Superior temporal gyrus (tissue), 1 donor: Measurements from ENCODE around the gene FAF2.
"Not testable (repeated sequence)": the region's sequence is repeated elsewhere in the genome, so short reads cannot be mapped to it uniquely, and the experiment has no call there.

Experiments used
- DNase-seq: peaks from one replicate; pipeline ENCODE4 v3.0.0-alpha.2; 2016; ENCODE audit errors: extremely low spot score

FAF2 gene

DNA sequence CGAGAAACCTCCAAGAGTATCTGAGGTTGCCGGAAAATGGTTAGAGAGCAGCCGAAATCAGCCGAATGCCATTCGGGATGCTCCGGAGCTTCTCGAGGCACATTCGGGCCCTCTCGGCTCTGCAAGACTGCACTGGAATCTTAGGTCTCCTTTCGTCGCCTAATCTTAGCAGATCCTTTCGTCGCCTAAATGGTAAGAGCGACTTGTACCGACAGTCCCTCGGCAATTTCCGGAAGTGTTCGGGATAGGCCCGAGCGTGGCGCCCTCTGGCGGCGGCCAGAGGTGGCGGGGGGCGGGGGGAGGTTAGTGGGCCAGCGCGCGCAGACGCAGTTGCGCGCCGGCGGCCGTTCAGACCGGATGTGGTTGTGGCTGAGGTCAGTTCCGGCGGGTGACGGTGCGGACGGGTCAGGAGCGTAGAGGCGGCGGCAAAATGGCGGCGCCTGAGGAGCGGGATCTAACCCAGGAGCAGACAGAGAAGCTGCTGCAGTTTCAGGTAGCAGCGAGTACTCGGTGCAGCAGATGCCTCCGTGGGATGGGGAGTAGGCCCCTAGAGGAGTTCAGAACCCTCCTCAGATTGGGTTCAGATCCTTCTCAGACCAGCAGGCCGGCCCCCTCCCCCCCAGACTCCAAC is at the start of gene FAF2:
FAF2 (plus strand) TSS at position 408 of the 631 bp plus-strand sequence; CDS start at position 431, 23 bp downstream.
- DNase-seq = peak; percentile 97

DNA sequence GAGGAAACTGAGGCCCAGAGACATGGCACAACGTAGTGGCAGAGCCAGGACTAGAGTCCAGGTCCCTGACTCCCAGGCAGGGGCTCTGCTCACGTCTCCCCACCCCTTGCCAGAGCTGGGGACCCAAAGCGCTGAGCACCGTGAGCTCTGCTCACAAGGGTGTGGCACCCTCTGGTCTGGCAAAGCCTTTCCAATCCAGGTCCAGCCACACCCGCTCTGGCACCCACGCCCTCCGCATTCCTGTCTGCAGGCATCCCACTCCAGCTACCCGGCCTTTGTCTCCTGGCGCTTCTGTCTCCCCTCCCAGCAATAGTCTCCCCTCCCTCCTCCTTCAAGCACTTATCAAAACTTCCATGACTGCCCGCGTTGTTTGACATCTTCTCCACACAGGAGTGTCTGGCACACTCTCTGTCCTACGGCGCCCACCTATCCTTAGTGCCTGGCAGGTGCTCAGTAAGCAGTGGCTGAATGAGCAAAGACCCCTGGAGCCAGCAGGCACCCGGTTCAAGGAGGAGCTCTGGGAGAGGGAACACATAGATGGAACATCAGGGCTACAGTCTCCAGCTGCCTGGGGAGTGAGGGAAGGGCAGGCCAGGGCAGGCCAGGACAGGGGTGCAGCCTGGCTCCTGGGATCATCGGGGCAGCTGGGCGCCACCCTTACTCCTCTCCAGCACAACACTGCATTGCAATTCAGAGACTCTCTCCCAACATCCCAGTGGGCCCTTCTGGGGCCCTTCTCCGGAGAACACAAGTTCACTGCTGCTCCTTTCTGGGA is 47.6 kb upstream of the FAF2 start:
- DNase-seq = no peak

DNA sequence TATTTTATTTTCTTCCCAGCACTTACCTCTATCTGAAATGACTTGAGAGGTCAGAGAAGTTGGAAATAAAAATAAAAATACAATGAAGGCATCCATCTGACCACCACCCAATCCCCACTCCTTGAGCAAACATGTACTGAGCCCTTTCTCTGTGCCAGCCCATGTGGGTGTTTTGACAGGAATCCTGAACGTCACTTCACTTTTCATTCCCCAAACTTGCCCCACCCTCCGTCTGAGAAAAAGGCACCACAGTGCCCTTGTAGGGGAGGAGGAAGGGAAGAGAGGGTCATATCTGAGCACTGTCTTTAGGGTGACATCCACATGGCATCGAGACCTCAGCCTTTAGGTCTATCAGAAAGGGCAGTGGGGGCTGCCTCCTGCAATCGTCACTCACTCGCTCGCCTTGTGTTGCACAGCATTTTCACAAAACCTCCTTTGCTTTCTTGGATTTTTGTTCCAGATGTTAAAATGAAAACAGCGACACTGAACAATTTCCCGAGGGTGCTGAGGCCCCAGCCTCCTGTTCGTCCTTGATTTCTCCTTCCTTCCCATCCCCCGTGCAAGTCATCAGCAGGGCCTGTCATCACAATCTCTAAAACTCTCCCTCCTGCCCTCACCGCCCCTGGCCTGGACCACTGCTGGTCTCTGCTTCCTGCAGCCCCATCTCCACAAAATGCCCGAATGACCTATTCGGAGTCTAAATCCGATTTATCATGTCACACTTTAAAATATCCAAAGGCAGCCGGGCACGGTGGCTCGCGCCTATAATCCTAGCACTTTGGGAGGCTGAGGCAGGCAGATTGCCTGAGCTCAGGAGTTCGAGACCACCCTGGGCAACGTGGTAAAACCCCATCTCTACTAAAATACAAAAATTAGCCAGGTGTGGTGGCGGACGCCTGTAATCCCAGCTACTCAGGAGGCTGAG is 46.6 kb upstream of the FAF2 start:
- no peak for DNase-seq

DNA sequence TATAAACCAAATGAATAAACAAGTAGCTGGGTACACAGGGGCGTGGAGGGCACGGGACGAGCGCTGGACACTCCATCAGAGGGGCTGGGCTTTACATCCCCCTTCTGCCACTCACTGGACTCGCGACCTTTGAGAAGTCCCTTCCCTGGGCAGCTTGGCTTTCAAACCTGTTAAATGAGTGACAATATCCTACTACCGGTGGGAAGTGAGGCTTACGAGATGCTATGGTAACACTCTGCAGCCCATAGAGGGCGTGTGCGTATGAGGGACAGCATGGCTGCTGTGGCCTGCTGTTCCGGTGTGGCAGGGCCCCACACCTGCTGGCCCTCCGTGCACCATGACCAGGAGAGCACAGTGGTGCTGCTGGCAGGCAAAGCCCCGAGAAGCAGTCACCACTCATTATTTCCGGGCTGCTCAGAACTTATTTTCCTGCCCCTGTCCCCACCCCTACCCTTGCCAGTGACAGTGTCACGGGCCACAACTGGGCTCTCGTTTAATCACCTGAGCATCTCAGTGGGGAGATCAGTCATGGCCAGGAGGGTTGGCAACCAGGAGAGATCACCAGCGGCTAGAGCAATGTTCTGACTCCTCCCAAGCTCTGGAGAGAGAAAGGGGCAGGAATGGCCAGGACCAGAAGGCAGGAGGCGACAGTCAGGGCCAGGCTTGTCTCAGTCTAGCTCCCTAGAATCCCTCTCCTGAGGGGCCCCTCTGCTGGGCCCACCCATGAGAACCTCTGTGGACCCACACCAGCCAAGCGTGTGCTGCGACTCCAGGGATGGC is 42.3 kb upstream of the FAF2 start:
- DNase-seq = no peak

- no peak for DNase-seq
Measured at GRCh38 chr5:176406436-176407052, 41.6 kb upstream of the FAF2 start.

- DNase-seq = peak; percentile 40
Measured at GRCh38 chr5:176407456-176408251, 40.5 kb upstream of the FAF2 start.

- DNase-seq = not testable (repeated sequence)
Measured at GRCh38 chr5:176408252-176408573, 40.0 kb upstream of the FAF2 start.

DNA sequence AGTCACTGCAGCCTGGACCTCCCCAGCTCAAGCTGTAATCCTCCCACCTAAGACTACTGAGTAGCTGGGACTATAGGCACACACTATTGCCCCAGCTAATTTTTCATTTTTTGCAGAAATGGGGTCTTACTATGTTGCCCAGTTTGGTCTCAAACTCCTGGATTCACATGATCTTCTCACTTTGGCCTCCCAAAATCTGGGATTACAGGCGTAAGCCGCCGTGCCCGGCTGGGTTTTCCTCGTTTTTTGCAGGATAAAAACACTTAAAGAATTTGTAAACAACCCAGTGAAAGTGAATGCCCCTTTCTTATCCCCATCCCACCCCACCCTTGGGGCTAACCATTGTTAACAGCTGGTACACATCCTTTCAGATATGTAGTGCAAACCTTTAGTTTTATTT is 39.6 kb upstream of the FAF2 start:
- no peak for DNase-seq

GRCh38 chr5:176409765-176410164 is 38.4 kb upstream of the FAF2 start:
- no peak for DNase-seq

- DNase-seq = no peak
Measured at GRCh38 chr5:176410486-176411180, 37.6 kb upstream of the FAF2 start.

DNA sequence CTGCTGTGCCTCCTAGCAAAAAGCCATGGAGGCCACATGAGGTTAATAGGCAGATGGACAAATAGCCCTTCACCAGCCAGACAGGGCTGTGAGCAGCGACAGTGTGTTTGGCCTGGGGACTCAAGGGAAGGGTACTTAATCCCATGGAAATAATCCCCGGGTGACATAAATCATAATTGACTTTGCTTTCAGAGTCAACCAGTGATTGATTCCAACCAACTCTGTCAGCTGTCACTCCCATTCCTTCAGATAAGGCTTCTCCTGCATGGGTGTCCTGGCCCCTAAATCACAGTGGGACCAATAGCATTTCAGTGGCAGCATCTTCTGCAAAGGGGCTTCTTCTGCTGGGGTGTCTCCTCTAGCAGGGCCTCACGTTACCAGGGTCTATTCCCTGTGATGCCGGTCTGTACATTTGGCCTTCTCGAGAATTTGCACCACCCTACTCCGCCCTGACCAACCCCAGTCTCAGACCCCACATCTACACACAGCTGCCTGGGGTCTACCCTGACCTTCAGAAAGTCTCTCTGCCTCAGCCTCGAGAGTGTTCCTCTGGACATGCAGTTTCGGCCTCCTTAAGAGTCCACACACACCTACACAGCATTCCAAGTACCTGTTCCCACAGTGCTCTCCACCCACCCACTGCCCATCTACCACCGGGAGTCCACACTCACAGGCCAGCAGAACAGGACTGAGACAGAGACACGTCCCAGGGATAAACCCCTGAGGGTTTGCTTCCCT is 35.5 kb upstream of the FAF2 start:
- DNase-seq = no peak

DNA sequence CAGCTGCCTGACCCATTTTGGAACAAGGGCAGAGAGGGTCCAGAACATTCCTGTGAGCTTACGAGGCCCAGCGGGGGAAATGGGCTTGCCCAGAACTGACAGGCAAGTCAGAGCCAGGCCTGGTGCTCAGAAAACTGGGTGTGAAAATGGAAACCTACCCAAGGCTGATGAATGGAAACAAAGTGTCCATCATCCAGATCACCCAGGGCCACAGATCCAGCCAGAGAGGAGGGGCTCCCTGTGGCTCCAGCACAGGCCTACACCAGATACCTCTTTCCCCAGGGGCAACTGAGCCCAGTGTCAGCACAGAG is 35.0 kb upstream of the FAF2 start:
- no peak for DNase-seq

GRCh38 chr5:176413709-176414191 is 34.4 kb upstream of the FAF2 start:
- DNase-seq = no peak

DNA sequence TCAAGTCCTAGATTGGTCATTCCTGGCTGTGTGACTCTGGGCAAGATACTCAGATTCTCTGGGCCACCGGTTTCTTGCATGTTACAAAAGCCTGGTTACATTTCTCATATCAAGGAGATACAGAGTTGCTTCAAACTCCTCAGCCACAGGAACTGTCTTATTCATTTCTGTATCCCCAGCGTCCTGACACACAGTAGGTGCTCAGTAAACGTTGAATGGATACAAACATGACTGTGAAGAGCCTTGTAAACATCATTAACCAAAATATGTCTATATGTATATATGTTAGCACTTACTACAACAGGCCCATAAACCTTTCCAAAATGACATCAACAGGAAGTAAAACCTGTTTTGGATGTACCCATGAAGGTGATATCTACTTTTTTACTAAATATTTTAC is 33.5 kb upstream of the FAF2 start:
- no peak for DNase-seq

- DNase-seq = no peak
Measured at GRCh38 chr5:176415240-176415951, 32.8 kb upstream of the FAF2 start.

DNA sequence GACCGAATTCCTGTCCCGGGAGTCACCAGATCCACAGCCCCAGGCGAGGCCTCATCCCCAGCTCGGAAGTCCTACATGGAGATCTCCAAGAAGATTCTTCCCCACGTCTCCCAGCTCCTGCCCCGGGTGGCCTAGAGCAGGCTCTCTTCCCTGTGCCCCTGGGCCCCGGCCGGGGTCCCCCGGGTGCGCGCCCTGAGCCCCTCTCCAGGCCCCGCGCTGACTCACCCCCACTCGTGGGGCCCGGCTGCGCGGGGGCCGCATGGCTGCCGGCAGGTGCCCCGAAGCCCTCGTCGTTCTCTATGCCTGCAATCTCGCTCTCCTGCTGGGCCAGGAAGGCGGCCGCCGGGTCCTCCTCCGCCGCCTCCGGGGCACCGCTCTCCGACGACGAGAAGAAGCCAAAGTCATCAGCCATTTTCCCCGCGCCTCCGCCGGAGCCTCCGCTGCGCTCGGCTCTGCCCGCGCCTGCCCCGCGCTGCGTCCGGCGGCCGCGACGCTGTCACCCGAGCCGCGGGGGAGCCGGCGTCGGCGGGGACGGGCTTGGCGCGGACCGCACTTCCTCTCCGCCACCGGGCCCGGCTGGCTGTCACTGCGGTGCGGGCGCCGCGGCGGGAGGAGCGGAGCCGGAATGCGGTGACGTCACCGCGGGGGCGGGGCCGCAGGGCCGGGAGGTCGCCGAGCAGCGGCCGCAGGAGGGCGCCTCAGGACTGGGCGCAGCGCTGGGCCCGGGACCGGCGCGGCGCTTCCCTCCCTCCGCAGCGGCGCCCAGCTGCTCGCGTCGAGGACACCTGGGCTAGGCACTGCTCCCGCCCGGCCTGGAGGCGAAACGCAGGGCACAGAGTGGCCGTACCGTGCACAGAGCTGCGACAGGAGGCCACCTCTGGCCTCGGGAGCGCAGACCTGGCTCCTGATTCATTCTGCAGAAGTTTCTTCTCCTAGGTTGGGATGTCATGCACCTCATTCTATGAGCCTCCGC is 31.9 kb upstream of the FAF2 start, which contains the start of gene CLTB:
CLTB (minus strand) TSS at position 588 of the 973 bp plus-strand sequence; CDS start at position 412, 176 bp downstream.
- peak; percentile 83 for DNase-seq

DNA sequence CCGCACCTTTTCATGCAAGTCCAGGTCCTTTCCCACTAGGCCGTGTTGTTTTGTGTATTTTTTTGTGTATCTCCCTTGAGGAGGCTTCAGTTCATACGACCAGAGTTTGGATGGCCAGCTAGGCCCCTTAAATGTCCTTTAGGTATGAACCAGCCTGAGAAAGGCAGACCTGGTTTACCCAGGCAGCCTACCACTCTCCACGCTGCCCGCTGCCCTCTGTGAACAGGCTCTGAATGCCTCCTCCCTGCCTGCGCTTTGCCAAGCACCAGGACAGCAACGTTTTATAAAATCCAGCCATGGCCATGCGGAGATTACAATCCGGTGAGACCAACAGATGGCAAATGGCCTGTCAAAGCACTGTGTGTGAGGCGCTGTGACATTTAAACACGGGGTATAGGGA is 31.2 kb upstream of the FAF2 start:
- no peak for DNase-seq
